GM12891 (cell line): Measurements from ENCODE around the gene TNFAIP8.
A peak's percentile ranks its signal among the peaks of the same experiment; 100 is the strongest.

Experiments
- DNase-seq: peaks from one replicate; pipeline ENCODE4 v3.0.0; 2011; ENCODE audit warnings: low spot score; ENCODE audit not compliant: insufficient read length
- FAIRE-seq: peaks from 2 replicates; lab custom pipeline; 2011; peaks lifted over from hg19 to GRCh38; lab: Jason Lieb, UNC
- PAX5 ChIP-seq: IDR thresholded peaks from 2 replicates; pipeline ENCODE4 v1.6.1; 2011; ENCODE audit warnings: low read length, moderate library complexity, mild to moderate bottlenecking; ENCODE audit not compliant: insufficient read depth, severe bottlenecking
- POLR2A ChIP-seq: IDR thresholded peaks from 2 replicates; pipeline ENCODE4 v1.6.1; 2011; ENCODE audit warnings: low read depth, low read length, control low read depth
- POLR2AphosphoS5 ChIP-seq: IDR thresholded peaks from 2 replicates; pipeline ENCODE4 v1.6.1; 2011; ENCODE audit warnings: low read depth, low read length, control low read depth
- POU2F2 ChIP-seq: IDR thresholded peaks from 2 replicates; pipeline ENCODE4 v1.6.1; 2011; ENCODE audit warnings: low read depth, mild to moderate bottlenecking, control low read depth, low read length, moderate library complexity
- SPI1 ChIP-seq: IDR thresholded peaks from 2 replicates; pipeline ENCODE4 v1.6.1; 2011; ENCODE audit warnings: low read depth, low read length, control low read depth
- TAF1 ChIP-seq: IDR thresholded peaks from 2 replicates; pipeline ENCODE4 v1.6.1; 2011; ENCODE audit warnings: low read depth, low read length, control low read depth

TNFAIP8 gene

DNA sequence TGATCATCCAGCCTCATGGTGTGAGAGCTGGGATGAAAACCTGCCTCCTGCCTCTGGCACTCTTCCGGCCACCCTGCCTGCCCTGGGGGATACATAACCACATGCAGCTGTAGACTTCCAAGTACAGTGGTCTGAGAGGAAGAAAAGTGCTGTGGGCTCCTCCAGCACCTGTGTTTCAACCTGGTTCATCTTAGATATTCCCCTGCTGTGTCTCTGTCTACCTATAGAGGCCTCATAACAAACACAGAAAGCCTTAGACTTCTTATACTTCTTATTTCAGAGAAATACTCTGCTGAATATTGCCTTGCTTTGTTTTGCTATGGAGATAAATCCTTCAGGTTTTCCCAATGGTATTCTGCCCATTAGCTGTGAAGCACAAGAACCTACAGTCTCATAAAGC, 19.6 kb upstream of the TNFAIP8 start:
- FAIRE-seq (no peak), DNase-seq (no peak)
- no peak for TF ChIP-seq PAX5
- no peak for TF ChIP-seq POLR2AphosphoS5
- no peak for TF ChIP-seq TAF1
- no peak for TF ChIP-seq POU2F2
- TF ChIP-seq POLR2A = no peak
- TF ChIP-seq SPI1 = no peak

DNA sequence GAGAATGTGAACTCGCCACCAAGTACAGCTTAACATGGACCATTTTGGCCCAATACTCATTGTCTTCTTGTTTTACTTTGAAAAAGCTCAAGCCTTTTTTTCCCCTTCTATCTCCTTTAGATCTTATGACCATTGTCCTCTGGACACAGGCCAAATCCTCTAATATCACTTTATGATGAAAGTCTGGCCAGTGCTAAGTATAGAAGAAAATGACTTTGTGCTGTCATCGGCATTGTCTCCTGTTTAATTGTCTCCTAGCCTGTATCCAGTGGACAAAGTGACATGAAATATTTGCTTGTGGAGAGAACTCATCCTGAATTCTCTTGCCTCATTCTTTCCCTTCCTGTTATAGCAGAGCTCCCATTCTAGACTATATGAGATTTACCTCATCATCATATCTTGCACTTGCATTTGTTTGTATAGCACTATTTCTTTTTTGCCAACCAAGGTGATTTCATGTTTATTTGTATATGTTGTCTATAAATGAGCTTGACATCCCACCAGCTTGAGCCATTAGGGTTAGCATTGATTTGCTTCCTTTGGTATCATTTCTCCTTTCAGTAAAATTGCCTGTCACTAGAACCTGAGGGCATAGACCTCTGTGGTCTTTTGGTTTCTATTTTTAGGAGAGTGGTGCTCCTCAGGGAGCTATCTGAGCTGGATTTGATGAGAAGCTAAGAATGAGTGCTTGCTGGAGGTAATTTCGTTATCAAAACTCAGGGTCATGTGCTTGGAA, 18.8 kb upstream of the TNFAIP8 start:
- DNase-seq (no peak), FAIRE-seq (no peak)
- TF ChIP-seq PAX5 (no peak), POLR2A (no peak), SPI1 (peak; percentile 64)

GRCh38 chr5:119338326-119338946, 17.4 kb upstream of the TNFAIP8 start:
- DNase-seq (no peak), FAIRE-seq (no peak)
- no peak for TF ChIP-seq POLR2AphosphoS5
- no peak for TF ChIP-seq TAF1
- TF ChIP-seq SPI1 = no peak
- TF ChIP-seq POU2F2 = no peak
- TF ChIP-seq POLR2A = no peak
- no peak for TF ChIP-seq PAX5

DNA sequence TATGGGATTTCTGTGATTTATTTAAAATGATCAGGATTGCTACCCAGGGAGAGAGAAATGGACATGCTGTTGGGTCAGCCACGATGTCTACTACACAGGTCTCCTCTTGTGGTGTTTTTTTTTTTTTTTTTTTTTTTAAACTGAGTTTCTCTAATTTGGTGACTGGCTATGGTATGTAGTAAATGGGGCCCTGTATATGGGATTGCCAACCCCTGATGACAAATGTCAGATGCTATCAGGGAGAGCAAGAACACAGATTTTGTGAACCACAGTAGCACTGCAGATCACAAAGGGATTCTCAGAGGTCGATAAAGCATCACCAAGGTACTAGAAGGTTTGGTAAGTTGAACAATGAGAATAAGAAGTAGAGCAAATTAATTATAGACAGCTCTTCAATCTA, 16.5 kb upstream of the TNFAIP8 start:
- no peak for DNase-seq
- TF ChIP-seq SPI1 (no peak), POU2F2 (no peak), POLR2A (no peak), TAF1 (no peak), PAX5 (no peak), POLR2AphosphoS5 (no peak)
- FAIRE-seq = no peak

DNA sequence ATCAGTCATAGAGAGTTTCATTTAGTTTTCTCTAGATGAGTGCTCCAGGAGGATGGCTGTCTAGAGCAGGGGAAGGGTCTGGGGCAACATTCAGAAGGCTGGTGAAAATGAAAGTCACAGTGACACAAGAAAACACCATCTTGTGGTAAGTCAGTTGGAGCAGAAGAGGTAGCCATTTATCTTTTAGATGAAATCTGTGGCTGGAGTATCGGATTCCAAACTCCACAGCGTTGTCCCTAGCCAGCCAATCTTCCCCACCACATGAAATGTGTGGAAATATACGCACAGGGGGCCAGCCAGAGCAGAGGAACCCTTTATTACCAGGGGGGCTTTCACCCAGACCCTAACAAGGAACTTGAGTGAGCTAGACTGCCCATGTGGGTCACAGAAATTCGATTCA, 15.9 kb upstream of the TNFAIP8 start:
- no peak for TF ChIP-seq PAX5
- no peak for TF ChIP-seq TAF1
- 0 out of 2 replicates have a peak, but pooled peaks have one; percentile 42 for TF ChIP-seq POU2F2
- TF ChIP-seq POLR2AphosphoS5 = no peak
- no peak for TF ChIP-seq POLR2A
- no peak for TF ChIP-seq SPI1
- DNase-seq (no peak), FAIRE-seq (peak; percentile 86)

- FAIRE-seq (peak; percentile 98), DNase-seq (no peak)
- TF ChIP-seq POLR2AphosphoS5 = 0 out of 2 replicates have a peak, but pooled peaks have one; percentile 22
- no peak for TF ChIP-seq TAF1
- TF ChIP-seq POLR2A = no peak; the same call in 1 of the 2 replicates
Observed at GRCh38 chr5:119340597-119341218, 15.1 kb upstream of the TNFAIP8 start.

DNA sequence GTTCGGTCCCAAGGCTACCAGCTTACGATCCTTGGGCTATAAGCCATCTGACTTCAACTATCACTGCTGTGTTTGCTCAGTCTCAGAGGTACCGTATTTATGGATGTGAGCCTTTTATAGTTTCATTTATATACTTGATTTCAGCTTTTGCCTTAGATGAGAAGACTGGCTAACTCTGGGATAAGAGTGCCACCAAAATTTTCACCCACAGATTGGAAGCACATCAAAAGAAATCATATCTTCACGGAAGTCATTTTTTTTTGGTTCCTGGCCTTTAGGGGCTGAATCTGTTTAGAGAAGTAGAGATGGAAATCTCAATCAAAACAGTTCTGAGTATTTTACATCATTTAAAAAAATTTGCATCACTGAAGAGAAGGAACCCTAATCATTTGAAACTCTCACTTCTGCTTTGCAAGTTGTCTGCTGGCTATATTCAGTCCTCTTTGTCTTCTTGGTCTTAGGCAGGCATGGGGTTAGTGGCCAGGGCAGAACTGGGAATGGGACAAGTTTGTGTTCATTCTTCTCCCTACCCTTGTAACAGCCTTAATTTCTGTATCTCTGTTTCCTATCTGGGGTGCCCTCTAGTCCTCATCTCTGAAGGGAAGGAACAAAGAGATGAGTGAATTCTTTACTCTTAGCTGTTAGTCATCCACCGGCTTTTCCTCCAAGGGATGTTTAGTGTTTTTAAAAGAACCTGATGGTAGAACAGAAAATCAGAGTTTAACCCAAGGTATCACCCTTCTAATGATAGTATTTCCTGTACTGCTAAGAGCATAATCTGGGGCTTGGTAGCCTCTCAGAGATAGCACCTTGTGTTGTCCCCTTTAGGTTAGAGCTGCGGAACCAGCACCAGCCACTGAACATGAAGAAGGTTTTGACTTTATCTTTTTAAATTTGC, 14.1 kb upstream of the TNFAIP8 start:
- DNase-seq (no peak), FAIRE-seq (peak; percentile 85)
- peak; percentile 99 for TF ChIP-seq SPI1
- 0 out of 2 replicates have a peak, but pooled peaks have one; percentile 42 for TF ChIP-seq POLR2AphosphoS5
- peak; percentile 71; the same call in 1 of the 2 replicates for TF ChIP-seq POLR2A
- TF ChIP-seq TAF1 = peak; percentile 69
- no peak for TF ChIP-seq PAX5
- TF ChIP-seq POU2F2 = peak; percentile 83

DNA sequence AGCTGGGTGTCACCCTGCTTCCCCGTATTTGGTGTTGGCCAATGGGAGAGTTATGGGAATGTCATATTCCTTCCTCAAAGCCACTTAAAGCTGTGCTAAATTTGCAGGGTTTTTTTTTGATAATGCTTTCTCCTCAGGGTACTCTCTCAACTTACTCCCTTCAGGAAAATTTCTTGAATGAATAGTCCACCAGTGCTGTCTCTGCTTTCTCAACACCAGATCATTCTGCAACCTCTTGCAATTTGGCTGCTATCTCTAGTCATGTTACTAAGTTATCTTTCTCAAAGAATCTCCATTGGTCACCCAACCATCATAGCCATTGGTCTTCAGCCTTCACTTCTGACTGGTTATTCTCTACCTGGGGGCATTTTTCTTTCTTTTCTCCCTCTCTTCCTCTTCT, 13.4 kb upstream of the TNFAIP8 start:
- FAIRE-seq (peak; percentile 56), DNase-seq (no peak)
- TF ChIP-seq POLR2AphosphoS5 (no peak), POU2F2 (no peak), SPI1 (no peak), TAF1 (no peak), PAX5 (no peak), POLR2A (no peak)

- FAIRE-seq = no peak
Observed at GRCh38 chr5:119343052-119343451, 12.8 kb upstream of the TNFAIP8 start.

More at GRCh38 chr5:119343052-119343451, 12.8 kb upstream of the TNFAIP8 start:
- DNase-seq = no peak
- TF ChIP-seq TAF1 = no peak
- no peak for TF ChIP-seq POU2F2
- no peak for TF ChIP-seq POLR2AphosphoS5
